ENCODE measurements around the gene BOLA1.
"Not testable (repeated sequence)": the region's sequence is repeated elsewhere in the genome, so short reads cannot be mapped to it uniquely, and the experiment has no call there.

Gene BOLA1

GRCh38 chr1:149899460-149900284 lies at the start of gene BOLA1:
TSS of gene BOLA1 (plus strand) at chr1:149899568. CDS start at chr1:149900060, 492 bp downstream.
- DNase-seq (ENCODE audit: low read depth), result peak; percentile 76

GRCh38 chr1:149849947-149850360 lies 49.4 kb upstream of the BOLA1 start:
- no peak for DNase-seq (ENCODE audit: low read depth)

- DNase-seq (ENCODE audit: low read depth), result not testable (repeated sequence)
Observed at GRCh38 chr1:149850732-149851345, 48.5 kb upstream of the BOLA1 start.

GRCh38 chr1:149851585-149852213 lies 47.7 kb upstream of the BOLA1 start:
- DNase-seq (ENCODE audit: low read depth), result not testable (repeated sequence)

GRCh38 chr1:149852263-149852662 lies 47.1 kb upstream of the BOLA1 start:
- DNase-seq (ENCODE audit: low read depth), result not testable (repeated sequence)

- not testable (repeated sequence) for DNase-seq (ENCODE audit: low read depth)
Observed at GRCh38 chr1:149860271-149860670, 39.1 kb upstream of the BOLA1 start.

- not testable (repeated sequence) for DNase-seq (ENCODE audit: low read depth)
Observed at GRCh38 chr1:149860684-149861496, 38.5 kb upstream of the BOLA1 start.

GRCh38 chr1:149861497-149862054 lies 37.8 kb upstream of the BOLA1 start:
- DNase-seq (ENCODE audit: low read depth), result not testable (repeated sequence)

GRCh38 chr1:149866887-149867286 lies 32.5 kb upstream of the BOLA1 start:
- DNase-seq (ENCODE audit: low read depth), result not testable (repeated sequence)

GRCh38 chr1:149873060-149873459 lies 26.3 kb upstream of the BOLA1 start:
- DNase-seq (ENCODE audit: low read depth), result not testable (repeated sequence)

GRCh38 chr1:149877211-149877946 lies 22.0 kb upstream of the BOLA1 start:
- no peak for DNase-seq (ENCODE audit: low read depth)

- DNase-seq (ENCODE audit: low read depth), result no peak
Observed at GRCh38 chr1:149879556-149879955, 19.8 kb upstream of the BOLA1 start.

GRCh38 chr1:149881876-149882275 lies 17.5 kb upstream of the BOLA1 start:
- DNase-seq (ENCODE audit: low read depth), result no peak

- DNase-seq (ENCODE audit: low read depth), result no peak
Observed at GRCh38 chr1:149883598-149884247, 15.6 kb upstream of the BOLA1 start.

- peak; percentile 14 for DNase-seq (ENCODE audit: low read depth)
Observed at GRCh38 chr1:149884433-149885338, 14.7 kb upstream of the BOLA1 start.

GRCh38 chr1:149885339-149886120 lies 13.8 kb upstream of the BOLA1 start:
- peak; percentile 77 for DNase-seq (ENCODE audit: low read depth)

GRCh38 chr1:149886121-149886395 lies 13.3 kb upstream of the BOLA1 start:
- DNase-seq (ENCODE audit: low read depth), result peak; percentile 3

- DNase-seq (ENCODE audit: low read depth), result peak; percentile 100
Observed at GRCh38 chr1:149886396-149887195, 12.8 kb upstream of the BOLA1 start.
